ENCODE data around the gene TEDDM1. TPM values are rescaled to one million over a fixed set of nuclear protein-coding genes. Genes with fewer than 3 reads are reported as not detected.

TEDDM1 gene
- total RNA-seq, 2 experiments from 2014 or later, result not detected

- CTCF ChIA-PET, result interaction anchor here (1.2 to 1.3 kb wide), 2 partner anchors 31 to 343 kb away, joined by 3 read pairs; no protein-coding TSS in a partner anchor
- no peak overlapping the region for H3K27ac Mint-ChIP-seq
- no peaks in the 10 kb centered on the region for H3K9me3 Mint-ChIP-seq
- H3K36me3 Mint-ChIP-seq (ENCODE audit: low read depth), result no peaks in the 10 kb centered on the region
- peaks cover 7% of the 10 kb centered on the region for H3K27me3 Mint-ChIP-seq
- DNase-seq, result no peak
- no peak overlapping the region for H3K4me3 Mint-ChIP-seq
- peaks cover 34% of the 10 kb centered on the region for H3K4me1 Mint-ChIP-seq
- POLR2A ChIA-PET, result interaction anchor here (0.7 kb wide), 1 partner anchor 340 kb away, joined by 3 read pairs; no protein-coding TSS in a partner anchor
Observed at GRCh38 chr1:182428043-182428442, 27.6 kb upstream of the TEDDM1 start.

- CTCF ChIA-PET, result interaction anchor here (1.3 kb wide), 1 partner anchor 30 kb away, joined by 3 read pairs; no protein-coding TSS in a partner anchor
- POLR2A ChIA-PET, result no interaction called here
- Mint-ChIP-seq H3K36me3 (ENCODE audit: low read depth) (no peaks in the 10 kb centered on the region), H3K27me3 (peaks cover 11% of the 10 kb centered on the region), H3K4me3 (no peak overlapping the region), H3K27ac (no peak overlapping the region), H3K9me3 (no peaks in the 10 kb centered on the region), H3K4me1 (peaks cover 34% of the 10 kb centered on the region)
- DNase-seq, result no peak
Observed at GRCh38 chr1:182426442-182427430, 26.3 kb upstream of the TEDDM1 start.

- peaks cover 17% of the 10 kb centered on the region for H3K4me1 Mint-ChIP-seq
Observed at GRCh38 chr1:182415789-182416188, 15.3 kb upstream of the TEDDM1 start.

GRCh38 chr1:182413969-182414368 is 13.5 kb upstream of the TEDDM1 start:
- DNase-seq, result no peak
- POLR2A ChIA-PET, result no interaction called here
- Mint-ChIP-seq H3K4me1 (peaks cover 17% of the 10 kb centered on the region), H3K27ac (no peak overlapping the region), H3K27me3 (peaks cover 23% of the 10 kb centered on the region), H3K9me3 (no peaks in the 10 kb centered on the region), H3K36me3 (ENCODE audit: low read depth) (no peaks in the 10 kb centered on the region), H3K4me3 (no peak overlapping the region)
- CTCF ChIA-PET, result interaction anchor here (0.7 kb wide), 1 partner anchor 22 kb away, joined by 3 read pairs; no protein-coding TSS in a partner anchor

More at GRCh38 chr1:182415789-182416188, 15.3 kb upstream of the TEDDM1 start:
- Mint-ChIP-seq H3K27me3 (peaks cover 16% of the 10 kb centered on the region), H3K9me3 (no peaks in the 10 kb centered on the region), H3K27ac (no peak overlapping the region), H3K4me3 (no peak overlapping the region), H3K36me3 (ENCODE audit: low read depth) (no peaks in the 10 kb centered on the region)
- CTCF ChIA-PET, result interaction anchor here (1.5 kb wide), 1 partner anchor 19 kb away, joined by 6 read pairs; no protein-coding TSS in a partner anchor
- POLR2A ChIA-PET, result no interaction called here
- DNase-seq, result no peak

GRCh38 chr1:182413486-182413885 is 13.0 kb upstream of the TEDDM1 start:
- no peak for DNase-seq
- H3K4me3 Mint-ChIP-seq, result no peak overlapping the region
- peaks cover 22% of the 10 kb centered on the region for H3K27me3 Mint-ChIP-seq
- H3K36me3 Mint-ChIP-seq (ENCODE audit: low read depth), result no peaks in the 10 kb centered on the region
- peaks cover 17% of the 10 kb centered on the region for H3K4me1 Mint-ChIP-seq
- ChIA-PET CTCF (no interaction called here), POLR2A (no interaction called here)
- H3K9me3 Mint-ChIP-seq, result no peaks in the 10 kb centered on the region
- no peak overlapping the region for H3K27ac Mint-ChIP-seq

- DNase-seq, result no peak
- Mint-ChIP-seq H3K27me3 (peaks cover 35% of the 10 kb centered on the region), H3K27ac (no peak overlapping the region), H3K4me1 (peaks cover 6% of the 10 kb centered on the region), H3K36me3 (ENCODE audit: low read depth) (no peaks in the 10 kb centered on the region), H3K9me3 (no peaks in the 10 kb centered on the region), H3K4me3 (no peak overlapping the region)
- CTCF ChIA-PET, result no interaction called here
- POLR2A ChIA-PET, result no interaction called here
Observed at GRCh38 chr1:182410620-182411273, 10.3 kb upstream of the TEDDM1 start.

GRCh38 chr1:182410138-182410537 is 9.7 kb upstream of the TEDDM1 start:
- H3K9me3 Mint-ChIP-seq, result peaks cover 4% of the 10 kb centered on the region
- DNase-seq, result no peak
- ChIA-PET CTCF (interaction anchor here (0.6 kb wide), 1 partner anchor 82 kb away, joined by 6 read pairs; no protein-coding TSS in a partner anchor), POLR2A (no interaction called here)
- H3K27me3 Mint-ChIP-seq, result peaks cover 38% of the 10 kb centered on the region
- no peak overlapping the region for H3K27ac Mint-ChIP-seq
- no peak overlapping the region for H3K4me3 Mint-ChIP-seq
- peaks cover under 1% of the 10 kb centered on the region for H3K4me1 Mint-ChIP-seq
- peaks cover 6% of the 10 kb centered on the region for H3K36me3 Mint-ChIP-seq (ENCODE audit: low read depth)

GRCh38 chr1:182408435-182409075 is 8.1 kb upstream of the TEDDM1 start:
- Mint-ChIP-seq H3K36me3 (ENCODE audit: low read depth) (peaks cover 6% of the 10 kb centered on the region), H3K9me3 (peaks cover 4% of the 10 kb centered on the region), H3K4me3 (no peak overlapping the region), H3K27me3 (peaks cover 33% of the 10 kb centered on the region), H3K27ac (no peak overlapping the region), H3K4me1 (no peaks in the 10 kb centered on the region)
- ChIA-PET POLR2A (no interaction called here), CTCF (no interaction called here)
- DNase-seq, result no peak

- ChIA-PET POLR2A (no interaction called here), CTCF (interaction anchor here (1.0 kb wide), 1 partner anchor 265 kb away, joined by 3 read pairs; no protein-coding TSS in a partner anchor)
- no peak overlapping the region for H3K4me3 Mint-ChIP-seq
- H3K27ac Mint-ChIP-seq, result no peak overlapping the region
- H3K4me1 Mint-ChIP-seq, result no peaks in the 10 kb centered on the region
- peaks cover 4% of the 10 kb centered on the region for H3K9me3 Mint-ChIP-seq
- peaks cover 41% of the 10 kb centered on the region for H3K27me3 Mint-ChIP-seq
- no peak for DNase-seq
- H3K36me3 Mint-ChIP-seq (ENCODE audit: low read depth), result peaks cover 6% of the 10 kb centered on the region
Observed at GRCh38 chr1:182407724-182408123, 7.3 kb upstream of the TEDDM1 start.

GRCh38 chr1:182406012-182406411 is 5.5 kb upstream of the TEDDM1 start:
- ChIA-PET POLR2A (no interaction called here), CTCF (interaction anchor here (1.0 to 1.4 kb wide), 3 partner anchors 10 to 325 kb away, joined by 3 to 4 read pairs (median 3); no protein-coding TSS in a partner anchor)
- Mint-ChIP-seq H3K9me3 (peaks cover 4% of the 10 kb centered on the region), H3K4me1 (no peaks in the 10 kb centered on the region), H3K36me3 (ENCODE audit: low read depth) (peaks cover 6% of the 10 kb centered on the region), H3K27ac (no peak overlapping the region), H3K4me3 (no peak overlapping the region), H3K27me3 (peaks cover 41% of the 10 kb centered on the region)
- DNase-seq, result no peak

GRCh38 chr1:182405578-182405977 is 5.1 kb upstream of the TEDDM1 start:
- no peak for DNase-seq
- POLR2A ChIA-PET, result no interaction called here
- Mint-ChIP-seq H3K4me3 (no peak overlapping the region), H3K4me1 (no peaks in the 10 kb centered on the region), H3K36me3 (ENCODE audit: low read depth) (peaks cover 6% of the 10 kb centered on the region), H3K27ac (no peak overlapping the region), H3K9me3 (peaks cover 4% of the 10 kb centered on the region), H3K27me3 (peaks cover 41% of the 10 kb centered on the region)
- CTCF ChIA-PET, result interaction anchor here (0.7 to 1.4 kb wide), 5 partner anchors 9 to 324 kb away, joined by 3 to 4 read pairs (median 3); no protein-coding TSS in a partner anchor

- POLR2A ChIA-PET, result interaction anchor here (1.0 kb wide), 1 partner anchor 8 kb away, joined by 3 read pairs; no protein-coding TSS in a partner anchor
- Mint-ChIP-seq H3K9me3 (peaks cover 4% of the 10 kb centered on the region), H3K27ac (no peak overlapping the region), H3K36me3 (ENCODE audit: low read depth) (peaks cover 6% of the 10 kb centered on the region), H3K27me3 (peaks cover 39% of the 10 kb centered on the region), H3K4me1 (no peaks in the 10 kb centered on the region), H3K4me3 (no peak overlapping the region)
- CTCF ChIA-PET, result interaction anchor here (0.7 to 1.4 kb wide), 4 partner anchors 261 to 324 kb away, joined by 3 to 4 read pairs (median 4); no protein-coding TSS in a partner anchor
- DNase-seq, result no peak
Observed at GRCh38 chr1:182404781-182405180, 4.3 kb upstream of the TEDDM1 start.
